Measurements from ENCODE around the gene CLDN10.

The CLDN10 gene

GRCh38 chr13:95620030-95620824, 67.7 kb downstream of the CLDN10 start:
- CTCF ChIA-PET = interaction anchor here (0.8 to 9.5 kb wide), 5 partner anchors 25 to 362 kb away, joined by 3 to 239 read pairs (median 4); partner anchors contain the start of gene DZIP1
- POLR2A ChIA-PET = no interaction called here
- no peak overlapping the region for H3K4me3 ChIP-seq (ENCODE audit: low read depth, low read length)
- no peak for TF ChIP-seq CTCF (IDR thresholded peaks at IDR 0.05; ENCODE audit: insufficient read depth, low read length, missing control alignments)
- DNase-seq (ENCODE audit: low read depth, low spot score) = no peak

GRCh38 chr13:95620825-95621498, 68.4 kb downstream of the CLDN10 start:
- TF ChIP-seq CTCF (IDR thresholded peaks at IDR 0.05; ENCODE audit: insufficient read depth, low read length, missing control alignments) = no peak
- ChIA-PET CTCF (interaction anchor here (1.0 to 9.5 kb wide), 7 partner anchors 11 to 361 kb away, joined by 3 to 239 read pairs (median 6); partner anchors contain the start of gene DZIP1), POLR2A (no interaction called here)
- no peak overlapping the region for H3K4me3 ChIP-seq (ENCODE audit: low read depth, low read length)
- no peak for DNase-seq (ENCODE audit: low read depth, low spot score)

- POLR2A ChIA-PET = no interaction called here
- CTCF ChIA-PET = interaction anchor here (1.2 to 9.5 kb wide), 15 partner anchors 9 to 213 kb away, joined by 3 to 239 read pairs (median 8); partner anchors contain the start of gene DZIP1
- no peak overlapping the region for H3K4me3 ChIP-seq (ENCODE audit: low read depth, low read length)
- DNase-seq (ENCODE audit: low read depth, low spot score) = no peak
- no peak for TF ChIP-seq CTCF (IDR thresholded peaks at IDR 0.05; ENCODE audit: insufficient read depth, low read length, missing control alignments)
Observed at GRCh38 chr13:95623141-95623540, 70.6 kb downstream of the CLDN10 start.

GRCh38 chr13:95624020-95624419, 71.5 kb downstream of the CLDN10 start:
- CTCF ChIA-PET = interaction anchor here (0.6 to 9.5 kb wide), 42 partner anchors 10 to 357 kb away, joined by 3 to 239 read pairs (median 4); partner anchors contain the start of genes DNAJC3 and DZIP1
- peak; percentile 53 for TF ChIP-seq CTCF (IDR thresholded peaks at IDR 0.05; ENCODE audit: insufficient read depth, low read length, missing control alignments)
- H3K4me3 ChIP-seq (ENCODE audit: low read depth, low read length) = no peak overlapping the region
- DNase-seq (ENCODE audit: low read depth, low spot score) = no peak
- POLR2A ChIA-PET = no interaction called here

- no peak for DNase-seq (ENCODE audit: low read depth, low spot score)
- no peak for TF ChIP-seq CTCF (IDR thresholded peaks at IDR 0.05; ENCODE audit: insufficient read depth, low read length, missing control alignments)
- H3K4me3 ChIP-seq (ENCODE audit: low read depth, low read length) = no peak overlapping the region
- POLR2A ChIA-PET = no interaction called here
- CTCF ChIA-PET = interaction anchor here (0.9 to 9.5 kb wide), 4 partner anchors 32 to 209 kb away, joined by 3 to 239 read pairs (median 8); no protein-coding TSS in a partner anchor
Observed at GRCh38 chr13:95626768-95627167, 74.2 kb downstream of the CLDN10 start.

- ChIA-PET CTCF (interaction anchor here (0.8 to 9.5 kb wide), 4 partner anchors 21 to 208 kb away, joined by 3 to 239 read pairs (median 8); no protein-coding TSS in a partner anchor), POLR2A (interaction anchor here (1.0 to 1.4 kb wide), 2 partner anchors 17 to 33 kb away, joined by 3 to 4 read pairs; partner anchors contain the start of gene DZIP1)
Observed at GRCh38 chr13:95627590-95627989, 75.1 kb downstream of the CLDN10 start.

More at GRCh38 chr13:95627590-95627989, 75.1 kb downstream of the CLDN10 start:
- no peak for DNase-seq (ENCODE audit: low read depth, low spot score)
- no peak overlapping the region for H3K4me3 ChIP-seq (ENCODE audit: low read depth, low read length)
- no peak for TF ChIP-seq CTCF (IDR thresholded peaks at IDR 0.05; ENCODE audit: insufficient read depth, low read length, missing control alignments)
